NCI-H1694 treated with DMSO at 0.1 percent for 48 hours (cell line): Measurements from ENCODE around the gene HBZ.
"Not testable (repeated sequence)": the region's sequence is repeated elsewhere in the genome, so short reads cannot be mapped to it uniquely, and the experiment has no call there.

Source experiments
- DNase-seq: peaks from one replicate; lab custom pipeline; 2025; lab: John Stamatoyannopoulos, UW

The HBZ gene

DNA sequence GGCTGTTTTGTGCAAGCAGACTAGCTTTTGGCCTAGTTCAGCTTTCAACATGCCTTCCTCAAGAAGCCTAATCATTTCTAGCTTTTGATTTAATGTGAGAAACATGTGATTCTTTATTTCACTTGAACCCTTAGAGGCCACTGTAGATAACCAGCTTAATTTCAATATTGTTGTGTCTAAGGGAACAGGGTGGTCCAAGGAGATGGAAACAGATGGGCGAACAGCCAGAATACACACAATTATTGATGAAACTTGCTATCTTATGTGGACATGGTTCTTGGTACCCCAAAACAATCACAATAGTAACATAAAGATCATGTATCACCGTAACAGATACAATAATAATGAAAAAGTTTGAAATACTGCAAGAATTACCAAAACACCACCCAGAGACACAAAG is 18.7 kb upstream of the HBZ start:
- DNase-seq = no peak

GRCh38 chr16:138049-138417 is 14.4 kb upstream of the HBZ start:
- DNase-seq = no peak

GRCh38 chr16:140175-140857 is 12.1 kb upstream of the HBZ start:
- no peak for DNase-seq

DNA sequence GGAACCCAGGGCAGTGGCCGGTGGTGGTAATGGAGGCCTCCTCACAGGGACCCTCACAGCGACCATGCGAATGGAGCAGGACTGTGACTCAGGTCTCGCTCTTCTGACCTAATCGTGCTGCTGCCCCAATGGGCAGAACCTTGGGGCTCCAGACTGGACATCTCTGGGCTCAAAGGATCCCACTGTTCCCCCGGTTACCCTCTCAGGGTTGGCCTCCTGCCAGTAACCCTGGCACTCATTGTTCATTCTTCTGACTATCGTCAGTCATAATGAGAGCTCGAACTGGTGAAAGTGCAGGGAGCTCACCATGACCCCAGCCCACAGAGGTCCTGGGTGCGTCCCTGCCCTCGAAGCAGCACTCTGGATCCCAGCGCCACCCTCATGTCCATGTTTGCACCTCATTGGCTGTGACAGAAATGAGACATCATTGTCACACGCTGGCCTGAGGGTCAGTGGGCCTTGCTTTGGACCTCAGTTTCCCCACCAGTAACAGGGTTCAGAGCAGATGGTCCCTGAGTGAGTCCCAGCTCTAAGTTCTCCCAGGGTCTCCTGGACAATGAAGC is 10.0 kb upstream of the HBZ start:
- no peak for DNase-seq

DNA sequence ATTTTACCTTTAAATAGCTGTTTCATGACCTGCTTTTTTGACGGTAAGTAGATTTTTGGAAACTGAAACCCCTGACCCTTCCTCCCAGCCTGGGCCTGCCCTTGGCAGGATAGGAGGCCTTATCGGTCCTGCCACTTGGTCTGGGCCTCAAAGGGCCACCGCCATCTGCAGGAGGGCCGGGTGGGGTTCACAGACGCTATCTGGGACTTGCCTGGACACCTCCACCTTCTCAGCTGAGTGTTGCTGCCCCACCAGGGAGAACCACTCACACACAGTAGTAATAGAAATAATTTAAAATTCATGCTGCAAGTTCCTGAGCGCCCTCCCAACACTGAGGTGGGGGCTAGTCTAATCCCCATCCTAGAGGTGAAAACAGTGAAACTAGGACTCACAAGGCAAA is 9.4 kb upstream of the HBZ start:
- DNase-seq = no peak

- DNase-seq = no peak
Observed at GRCh38 chr16:143456-143855, 9.0 kb upstream of the HBZ start.

DNA sequence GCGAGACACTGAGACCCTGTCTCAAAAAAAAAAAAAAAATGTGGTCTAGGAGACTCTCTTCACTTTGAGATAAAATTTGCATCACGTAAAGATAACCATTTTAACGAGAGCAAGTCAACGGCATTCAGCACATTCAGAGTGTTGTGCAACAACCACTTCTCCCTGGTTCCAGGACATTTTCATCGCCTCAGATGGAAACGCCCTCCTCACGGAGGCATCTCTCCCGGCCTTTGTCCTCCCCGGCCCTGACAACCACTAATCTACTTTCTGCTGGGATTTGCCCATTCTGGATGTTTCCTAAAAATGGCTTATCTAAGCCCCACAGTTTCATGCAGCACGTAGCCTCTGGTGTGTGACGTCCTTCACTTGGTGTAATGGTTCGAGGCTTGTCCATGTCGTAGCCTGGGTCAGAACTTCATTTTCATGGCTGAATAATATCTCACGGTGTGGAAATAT is 7.6 kb upstream of the HBZ start:
- no peak for DNase-seq

GRCh38 chr16:146646-147045 is 5.8 kb upstream of the HBZ start:
- DNase-seq = no peak

- DNase-seq = no peak
Observed at GRCh38 chr16:149024-149660, 3.3 kb upstream of the HBZ start.

GRCh38 chr16:153129-153521 is 681 bp downstream of the HBZ start:
- DNase-seq = not testable (repeated sequence)

DNA sequence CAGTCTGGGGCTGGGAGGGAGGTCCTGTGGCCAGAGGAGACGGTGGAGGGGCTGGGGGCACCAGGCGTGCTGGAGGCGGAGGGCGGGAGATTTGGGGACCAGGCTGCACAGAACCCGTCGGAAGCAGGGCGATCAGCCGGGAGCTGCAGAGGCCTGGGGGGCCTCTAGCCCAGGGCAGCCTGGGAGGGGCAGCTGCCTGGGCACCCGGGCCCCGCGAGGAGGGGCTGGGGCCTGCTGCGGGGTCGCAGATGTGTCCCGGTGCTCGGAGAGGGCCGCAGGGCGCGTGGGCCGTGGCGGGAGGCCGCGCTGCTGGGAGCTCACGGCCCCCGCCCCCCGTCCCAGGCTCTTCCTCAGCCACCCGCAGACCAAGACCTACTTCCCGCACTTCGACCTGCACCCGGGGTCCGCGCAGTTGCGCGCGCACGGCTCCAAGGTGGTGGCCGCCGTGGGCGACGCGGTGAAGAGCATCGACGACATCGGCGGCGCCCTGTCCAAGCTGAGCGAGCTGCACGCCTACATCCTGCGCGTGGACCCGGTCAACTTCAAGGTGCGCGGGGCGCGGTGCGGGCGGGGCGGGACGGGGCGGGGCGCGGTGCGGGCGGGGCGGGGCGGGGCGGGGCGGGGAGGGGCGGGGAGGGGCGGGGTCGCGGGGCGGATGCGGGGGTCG is 1.2 kb downstream of the HBZ start:
- not testable (repeated sequence) for DNase-seq

DNA sequence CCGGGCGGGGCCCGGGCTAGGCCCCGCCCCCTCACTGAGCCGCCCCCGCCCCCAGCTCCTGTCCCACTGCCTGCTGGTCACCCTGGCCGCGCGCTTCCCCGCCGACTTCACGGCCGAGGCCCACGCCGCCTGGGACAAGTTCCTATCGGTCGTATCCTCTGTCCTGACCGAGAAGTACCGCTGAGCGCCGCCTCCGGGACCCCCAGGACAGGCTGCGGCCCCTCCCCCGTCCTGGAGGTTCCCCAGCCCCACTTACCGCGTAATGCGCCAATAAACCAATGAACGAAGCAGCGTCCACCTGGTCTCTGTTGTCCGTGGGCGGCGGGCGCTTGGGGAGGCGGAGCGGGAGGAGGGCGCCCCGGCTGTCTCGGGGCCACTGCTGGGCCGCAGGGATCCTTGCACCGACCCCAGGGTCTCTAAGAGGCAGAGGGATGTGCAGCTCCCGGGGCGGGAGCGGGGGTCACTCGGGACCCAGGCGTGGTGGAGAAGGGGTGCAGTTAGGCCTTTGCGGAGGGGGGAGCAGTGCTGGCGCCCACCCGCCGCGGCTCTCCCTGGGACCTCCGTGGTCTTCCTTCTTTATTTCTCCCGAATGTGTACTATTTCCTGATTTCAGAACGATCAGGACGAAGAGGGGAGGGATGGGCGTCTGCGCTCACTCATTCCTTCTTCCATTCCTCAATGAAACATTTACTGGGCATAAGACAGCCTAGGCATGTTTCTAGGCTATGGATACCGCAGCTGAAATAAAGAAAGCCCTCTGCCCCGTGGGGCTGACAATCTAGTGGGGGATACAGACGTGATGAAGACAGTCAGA is 2.0 kb downstream of the HBZ start:
- DNase-seq = no peak

- no peak for DNase-seq
Observed at GRCh38 chr16:155031-155398, 2.6 kb downstream of the HBZ start.

GRCh38 chr16:159136-159849 is 6.8 kb downstream of the HBZ start:
- DNase-seq = no peak

DNA sequence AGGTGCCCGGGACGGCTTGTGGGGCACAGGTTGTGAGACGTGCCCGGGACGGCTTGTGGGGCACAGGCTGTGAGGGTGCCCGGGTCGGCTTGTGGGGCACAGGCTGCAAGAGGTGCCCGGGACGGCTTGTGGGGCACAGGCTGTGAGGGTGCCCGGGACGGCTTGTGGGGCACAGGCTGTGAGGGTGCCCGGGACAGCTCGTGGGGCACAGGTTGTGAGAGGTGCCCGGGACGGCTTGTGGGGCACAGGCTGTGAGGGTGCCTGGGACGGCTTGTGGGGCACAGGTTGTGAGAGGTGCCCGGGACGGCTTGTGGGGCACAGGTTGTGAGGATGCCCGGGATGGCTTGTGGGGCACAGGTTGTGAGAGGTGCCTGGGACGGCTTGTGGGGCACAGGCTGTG is 7.8 kb downstream of the HBZ start:
- DNase-seq = not testable (repeated sequence)

GRCh38 chr16:160691-161190 is 8.3 kb downstream of the HBZ start:
- no peak for DNase-seq

DNA sequence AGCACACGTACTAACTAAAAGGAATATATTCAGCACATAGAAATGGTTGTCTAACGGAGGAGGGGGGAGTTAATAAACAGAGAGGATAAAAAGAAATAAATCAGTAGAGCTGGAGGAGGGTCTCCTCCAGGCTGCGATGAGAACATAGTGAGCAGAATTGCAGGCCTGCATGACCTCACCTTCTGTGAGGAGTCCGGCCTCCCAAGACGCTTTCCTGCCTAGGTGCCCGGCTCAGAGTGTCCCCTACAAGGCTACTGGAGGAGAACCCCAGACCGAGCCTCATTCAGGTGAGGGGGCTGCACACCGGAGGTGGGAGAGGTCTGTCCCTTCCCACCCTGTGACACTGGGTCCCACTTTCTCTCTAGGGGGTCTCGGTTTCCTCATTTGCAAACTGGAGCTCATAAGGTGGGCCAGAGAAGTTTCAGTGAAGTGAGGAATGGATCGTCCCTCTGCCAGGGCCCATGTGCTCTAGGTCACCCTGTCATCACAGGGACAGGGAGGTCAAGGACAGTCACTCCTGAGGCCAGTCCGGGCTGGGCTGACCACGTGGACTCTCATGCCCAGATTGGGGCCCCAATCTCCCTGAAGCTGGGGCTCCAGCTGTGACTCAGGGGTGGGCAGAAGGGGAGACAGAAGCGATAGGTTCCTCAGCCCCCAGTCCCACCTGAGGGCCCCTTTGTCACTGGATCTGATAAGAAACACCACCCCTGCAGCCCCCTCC is 10.0 kb downstream of the HBZ start:
- no peak for DNase-seq

DNA sequence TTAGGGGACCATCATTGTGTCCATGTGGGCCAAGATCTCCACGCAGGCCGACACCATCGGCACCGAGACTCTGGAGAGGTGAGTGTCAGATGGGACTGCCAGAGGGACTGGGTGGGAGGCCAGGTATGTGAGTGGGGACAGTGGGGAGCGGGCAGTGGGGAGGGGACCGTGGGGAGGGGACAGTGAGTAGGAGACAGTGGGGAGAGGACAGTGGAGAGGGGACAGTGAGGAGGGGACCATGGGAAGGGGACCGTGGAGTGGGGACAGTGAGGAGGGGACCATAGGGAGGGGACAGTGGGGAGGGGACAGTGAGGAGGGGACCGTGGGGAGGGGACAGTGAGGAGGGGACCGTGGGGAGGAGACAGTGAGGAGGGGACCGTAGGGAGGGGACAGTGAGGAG is 10.7 kb downstream of the HBZ start:
- DNase-seq = not testable (repeated sequence)

GRCh38 chr16:163696-164095 is 11.3 kb downstream of the HBZ start:
- DNase-seq = not testable (repeated sequence)

- not testable (repeated sequence) for DNase-seq
Observed at GRCh38 chr16:164134-164823, 11.8 kb downstream of the HBZ start.
